Measurements from ENCODE around the gene SLC26A1. TPM values are rescaled to one million over a fixed set of nuclear protein-coding genes. Genes with fewer than 3 reads are reported as not detected.

Gene SLC26A1
- total RNA-seq, 1 experiment from 2014 or later = 0.09 TPM

GRCh38 chr4:951186-951585 is 42.0 kb downstream of the SLC26A1 start:
- H3K23me2 ChIP-seq (ENCODE audit: insufficient read length, low read depth, low read length, poor library complexity, severe bottlenecking) = no peaks in the 10 kb centered on the region
- no peak overlapping the region for H3K4me2 ChIP-seq (ENCODE audit: insufficient read depth, insufficient read length, low read length)
- H3K9me3 Mint-ChIP-seq = no peaks in the 10 kb centered on the region
- no peaks in the 10 kb centered on the region for H3K79me1 ChIP-seq (ENCODE audit: insufficient read depth, low read depth, low read length, poor library complexity, severe bottlenecking)
- H3K79me2 ChIP-seq (ENCODE audit: insufficient read depth, low read length) = no peaks in the 10 kb centered on the region
- no CpG with 5 or more reads among the region's 7 CpGs for WGBS (ENCODE audit: extremely low coverage, insufficient read length, low lambda C conversion rate)
- H3K23ac ChIP-seq (ENCODE audit: insufficient read length, low read depth, low read length) = no peak overlapping the region
- H4K20me1 ChIP-seq (ENCODE audit: control insufficient read depth, insufficient read depth, insufficient read length) = no peaks in the 10 kb centered on the region
- H3K4ac ChIP-seq (ENCODE audit: low read depth, low read length) = no peak overlapping the region
- no peaks in the 10 kb centered on the region; a peak in 1 of 7 replicates for H3K36me3 Mint-ChIP-seq (ENCODE audit: insufficient read depth in 1 of 3, low read depth in 3 of 3)
- no peak overlapping the region for H4K91ac ChIP-seq (ENCODE audit: insufficient read length, low read depth, low read length)
- H3K4me1 ChIP-seq (ENCODE audit: insufficient read depth, low read length) = no peaks in the 10 kb centered on the region
- no peak overlapping the region for H3T11ph ChIP-seq (ENCODE audit: low read length)
- H2AFZ ChIP-seq (ENCODE audit: low read length) = no peak overlapping the region
- H3K9ac ChIP-seq (ENCODE audit: extremely low read depth, insufficient read length, low read length) = no peak overlapping the region
- no peak overlapping the region for H2BK20ac ChIP-seq (ENCODE audit: low read depth, low read length, poor library complexity, severe bottlenecking)
- H3K27ac Mint-ChIP-seq = peak overlapping the region in 1 of 3 experiments; percentile 40; a peak in 1 of 7 replicates
- no peak overlapping the region for H2BK15ac ChIP-seq (ENCODE audit: low read depth, low read length)
- H3K27me3 ChIP-seq (ENCODE audit: insufficient read depth, low read length) = no peaks in the 10 kb centered on the region
- H3K4me1 Mint-ChIP-seq = peaks cover 2 to 9% of the 10 kb centered on the region in 2 experiments; a peak in 3 of 4 replicates
- H3K56ac ChIP-seq (ENCODE audit: insufficient read length, low read depth, low read length) = no peak overlapping the region
- TF ChIP-seq, protein P1, sequence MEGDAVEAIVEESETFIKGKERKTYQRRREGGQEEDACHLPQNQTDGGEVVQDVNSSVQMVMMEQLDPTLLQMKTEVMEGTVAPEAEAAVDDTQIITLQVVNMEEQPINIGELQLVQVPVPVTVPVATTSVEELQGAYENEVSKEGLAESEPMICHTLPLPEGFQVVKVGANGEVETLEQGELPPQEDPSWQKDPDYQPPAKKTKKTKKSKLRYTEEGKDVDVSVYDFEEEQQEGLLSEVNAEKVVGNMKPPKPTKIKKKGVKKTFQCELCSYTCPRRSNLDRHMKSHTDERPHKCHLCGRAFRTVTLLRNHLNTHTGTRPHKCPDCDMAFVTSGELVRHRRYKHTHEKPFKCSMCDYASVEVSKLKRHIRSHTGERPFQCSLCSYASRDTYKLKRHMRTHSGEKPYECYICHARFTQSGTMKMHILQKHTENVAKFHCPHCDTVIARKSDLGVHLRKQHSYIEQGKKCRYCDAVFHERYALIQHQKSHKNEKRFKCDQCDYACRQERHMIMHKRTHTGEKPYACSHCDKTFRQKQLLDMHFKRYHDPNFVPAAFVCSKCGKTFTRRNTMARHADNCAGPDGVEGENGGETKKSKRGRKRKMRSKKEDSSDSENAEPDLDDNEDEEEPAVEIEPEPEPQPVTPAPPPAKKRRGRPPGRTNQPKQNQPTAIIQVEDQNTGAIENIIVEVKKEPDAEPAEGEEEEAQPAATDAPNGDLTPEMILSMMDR (conservative IDR thresholded peaks at IDR 0.05) = no peak
- H3K27me3 Mint-ChIP-seq (ENCODE audit: low read depth) = no peaks in the 10 kb centered on the region
- H3K4me3 Mint-ChIP-seq = no peak overlapping the region
- no peak for DNase-seq
- no peak overlapping the region for H4K8ac ChIP-seq (replicated peaks; ENCODE audit: insufficient read length, low read depth, low read length)
- H2AK5ac ChIP-seq (ENCODE audit: insufficient read length, low read length) = no peak overlapping the region
- H3K27ac ChIP-seq (ENCODE audit: insufficient read length, low read depth, low read length) = no peak overlapping the region
- H3K18ac ChIP-seq (ENCODE audit: insufficient read length, low read depth, low read length) = no peak overlapping the region
- H3K9me3 ChIP-seq (ENCODE audit: control insufficient read depth, low read depth, low read length) = no peaks in the 10 kb centered on the region
- H2BK120ac ChIP-seq (ENCODE audit: low read depth, low read length, poor library complexity, severe bottlenecking) = no peak overlapping the region
- no peak overlapping the region; the same call in 1 of the 2 replicates for H3K14ac ChIP-seq (ENCODE audit: insufficient read depth, low read length)
- H2BK5ac ChIP-seq (ENCODE audit: insufficient read length, low read length) = no peak overlapping the region
- H2BK12ac ChIP-seq (ENCODE audit: insufficient read length, low read depth, low read length) = no peak overlapping the region
- H4K5ac ChIP-seq (ENCODE audit: insufficient read length, low read depth, low read length) = no peak overlapping the region

All from H9 (cell line).